Aorta (tissue), 5 donors: ENCODE measurements around the gene MLH1. TPM values are rescaled to one million over a fixed set of nuclear protein-coding genes. Genes with fewer than 3 reads are reported as not detected.
"Not testable (repeated sequence)": the region's sequence is repeated elsewhere in the genome, so short reads cannot be mapped to it uniquely, and the experiment has no call there.

ENCODE experiments used
- ATAC-seq: fragments of 200-7000 bp; cut with Tn5 transposase; one replicate; pipeline ENCODE4 v1.9.1; 2022; ENCODE audit warnings: moderate library complexity; ENCODE audit not compliant: low FRiP score
- DNase-seq, 2 donors: peaks; one replicate each; pipeline ENCODE4 v3.0.0-alpha.2; 2020
- H3K27ac ChIP-seq, 2 donors: one replicate each; pipeline ENCODE4 v1.5.1; 2013; ENCODE audit warnings: low read length in 2 of 2, mild to moderate bottlenecking in 2 of 2, moderate library complexity in 2 of 2, control low read depth in 1 of 2, inconsistent platforms in 1 of 2, low read depth in 1 of 2
- H3K27me3 ChIP-seq, 2 donors: one replicate each; pipeline ENCODE4 v1.6.1; 2013; ENCODE audit warnings: control low read depth in 1 of 2, low read length in 1 of 2, mild to moderate bottlenecking in 1 of 2, moderate library complexity in 1 of 2; ENCODE audit not compliant: insufficient read depth in 2 of 2, control insufficient read depth in 1 of 2
- H3K36me3 ChIP-seq, 2 donors: one replicate each; pipeline ENCODE4 v1.6.1; 2013; ENCODE audit warnings: control low read depth in 1 of 2, low read length in 1 of 2, mild to moderate bottlenecking in 1 of 2; ENCODE audit not compliant: insufficient read depth in 2 of 2, control insufficient read depth in 1 of 2
- H3K4me1 ChIP-seq, 2 donors: one replicate each; pipeline ENCODE4 v1.6.1; 2013; ENCODE audit warnings: low read length in 2 of 2, control low read depth in 1 of 2, mild to moderate bottlenecking in 1 of 2, moderate library complexity in 1 of 2; ENCODE audit not compliant: insufficient read depth in 2 of 2, control insufficient read depth in 1 of 2
- H3K4me3 ChIP-seq, 2 donors: one replicate each; pipeline ENCODE4 v1.5.1; 2013; ENCODE audit warnings: low read length in 2 of 2, control low read depth in 1 of 2, mild to moderate bottlenecking in 1 of 2
- H3K9me3 ChIP-seq: one replicate; pipeline ENCODE4 v1.6.1; 2013; ENCODE audit warnings: mild to moderate bottlenecking, low read length; ENCODE audit not compliant: control insufficient read depth
- WGBS, 2 donors: extraction: QIAGEN DNeasy Blood & Tissue Kit; methylation state at CpG; one replicate each; pipeline ENCODE4 v1.1.7; 2013; 5-methylcytosine and 5-hydroxymethylcytosine counted together
- intact Hi-C, 2 donors: fragments of 100-400 bp; cut with DNase I; formaldehyde crosslinking; loops; one replicate each; pipeline versions ENCODE4 v1.14.2 to v1.15.0; 2022
- long read RNA-seq, 2 donors: library from polyadenylated mRNA; unstranded; transcript quantifications; one replicate each; pipeline ENCODE4 v2.0.0, GENCODE V29; 2020 to 2021
- polyA plus RNA-seq, 2 donors: library from polyadenylated mRNA; stranded (reverse); fragments of 200-250 nt; gene quantifications; one replicate each; pipeline ENCODE4 v1.2.3, GENCODE V29; 2013
- total RNA-seq, 2 donors: library from RNA; stranded (reverse); fragmentation: NEBNext Ultra II Directional; extraction: Animal tissue kit (Norgen Biotek cat#: 25700); gene quantifications; one replicate each; pipeline ENCODE4 v1.2.1, GENCODE V29; 2021
- donor health status: healthy with polysubstance abuse.
- donor health status: Bipolar disorder and iron deficiency.
- donor health status: DM: no; HTN: no; CAD: no.
- donor health status: DM: no; HTN: no; CAD: no.
- donor health status: DM: yes; HTN: yes; CAD: no.

MLH1 gene
- 10 to 100 TPM; 26.0 to 28.0 TPM for total RNA-seq
- polyA plus RNA-seq, result 10 to 100 TPM; 19.5 to 21.9 TPM
- long read RNA-seq, donor 1, transcript MLH1-201 (19 exons, 2,752 nt), result major isoform, 41 of 79 reads
- long read RNA-seq, donor 1, partial matches to known transcripts, result 13 of 79 reads
- long read RNA-seq, donor 1, other reads (novel, unspliced or antisense), result 24 of 79 reads
- long read RNA-seq, donor 2, transcript MLH1-201 (19 exons, 2,752 nt), result major isoform, 11 of 14 reads
- long read RNA-seq, donor 2, partial matches to known transcripts, result 1 of 14 reads
- long read RNA-seq, donor 2, other reads (novel, unspliced or antisense), result 2 of 14 reads

- Histone ChIP-seq H3K36me3 (peaks cover 0 to 2% of the 10 kb centered on the region in 2 donors), H3K9me3 (no peaks in the 10 kb centered on the region), H3K27me3 (no peaks in the 10 kb centered on the region), H3K4me3 (peak within 1 kb of the TSS; percentile 52 to 76), H3K27ac (peak within 1 kb of the TSS; percentile 88 to 96), H3K4me1 (no peaks in the 10 kb centered on the region)
- intact Hi-C loops, result no loop called here
- peak; percentile 97 to 98 for DNase-seq
- WGBS, 2 donors, result 1% methylated on average over 47 of the region's 47 CpGs
- ATAC-seq, result peak; percentile 98
Measured at GRCh38 chr3:36993326-36994283, at the start of gene MLH1. TSS of gene MLH1 (plus strand) at chr3:36993518. CDS start at chr3:36993548, 30 bp downstream.

GRCh38 chr3:36943601-36944000 lies 49.7 kb upstream of the MLH1 start:
- Histone ChIP-seq H3K9me3 (no peaks in the 10 kb centered on the region), H3K27me3 (no peaks in the 10 kb centered on the region), H3K4me3 (peak overlapping the region; percentile 57 to 61), H3K4me1 (peaks cover 3 to 7% of the 10 kb centered on the region in 2 donors), H3K27ac (no peak overlapping the region), H3K36me3 (no peaks in the 10 kb centered on the region)
- DNase-seq, result no peak
- no peak for ATAC-seq
- intact Hi-C loops, result no loop called here
- WGBS, 2 donors, result 24 to 27% methylated on average over 10 of the region's 10 CpGs

- H3K27ac ChIP-seq, result peak overlapping the region in 1 of 2 donors; percentile 4
- WGBS, 2 donors, result 0 to 1% methylated on average over 52 to 56 of the region's 56 CpGs
- H3K4me1 ChIP-seq, result peaks cover 3 to 7% of the 10 kb centered on the region in 2 donors
- H3K4me3 ChIP-seq, result peak overlapping the region; percentile 57 to 61
- H3K36me3 ChIP-seq, result no peaks in the 10 kb centered on the region
- H3K27me3 ChIP-seq, result no peaks in the 10 kb centered on the region
- intact Hi-C loops, result no loop called here
- DNase-seq (peak; percentile 79 to 90), ATAC-seq (peak; percentile 86)
- H3K9me3 ChIP-seq, result no peaks in the 10 kb centered on the region
Measured at GRCh38 chr3:36944012-36944640, 49.2 kb upstream of the MLH1 start.

- H3K4me3 ChIP-seq, result peak within 1 kb of the TSS; percentile 57 to 61
- 1 to 2% methylated on average over 64 to 68 of the region's 68 CpGs for WGBS, 2 donors
- peaks cover 3 to 7% of the 10 kb centered on the region in 2 donors for H3K4me1 ChIP-seq
- peak within 1 kb of the TSS in 1 of 2 donors; percentile 4 for H3K27ac ChIP-seq
- no peaks in the 10 kb centered on the region for H3K36me3 ChIP-seq
- DNase-seq (peak; percentile 87), ATAC-seq (peak; percentile 77)
- no peaks in the 10 kb centered on the region for H3K27me3 ChIP-seq
- H3K9me3 ChIP-seq, result no peaks in the 10 kb centered on the region
- intact Hi-C loops, result no loop called here
Measured at GRCh38 chr3:36944641-36945270, 48.6 kb upstream of the MLH1 start, which contains the start of gene TRANK1. TSS of gene TRANK1 (minus strand) at chr3:36945054. CDS start at chr3:36944809, 245 bp downstream.

GRCh38 chr3:36945333-36945980 lies 47.9 kb upstream of the MLH1 start:
- no peak overlapping the region for H3K27ac ChIP-seq
- no peaks in the 10 kb centered on the region for H3K36me3 ChIP-seq
- no peak overlapping the region for H3K4me3 ChIP-seq
- H3K27me3 ChIP-seq, result no peaks in the 10 kb centered on the region
- WGBS, 2 donors, result 79% methylated on average over 28 of the region's 28 CpGs
- ATAC-seq, result no peak
- intact Hi-C loops, result no loop called here
- no peaks in the 10 kb centered on the region for H3K9me3 ChIP-seq
- peaks cover 3 to 6% of the 10 kb centered on the region in 2 donors for H3K4me1 ChIP-seq
- no peak for DNase-seq

GRCh38 chr3:36947814-36948213 lies 45.5 kb upstream of the MLH1 start:
- intact Hi-C loops, H3K27ac ChIP-seq, H3K4me3 ChIP-seq, H3K9me3 ChIP-seq, H3K36me3 ChIP-seq, H3K27me3 ChIP-seq, DNase-seq, ATAC-seq, H3K4me1 ChIP-seq: not testable (repeated sequence)
- WGBS, 2 donors, result 90 to 98% methylated on average over 5 of the region's 5 CpGs

- ATAC-seq (no peak), DNase-seq (no peak)
- H3K27ac ChIP-seq, result no peak overlapping the region
- H3K27me3 ChIP-seq, result no peaks in the 10 kb centered on the region
- H3K4me3 ChIP-seq, result no peak overlapping the region
- H3K9me3 ChIP-seq, result no peaks in the 10 kb centered on the region
- H3K36me3 ChIP-seq, result no peaks in the 10 kb centered on the region
- intact Hi-C loops, result loop anchor here (5.0 kb wide), 3 partner anchors 47 to 217 kb away; no protein-coding TSS in a partner anchor
- no peaks in the 10 kb centered on the region for H3K4me1 ChIP-seq
Measured at GRCh38 chr3:36954452-36955134, 38.7 kb upstream of the MLH1 start.
